Hepatocyte (in vitro differentiated cells): Measurements from ENCODE around the gene ZBTB8A. TPM values are rescaled to one million over a fixed set of nuclear protein-coding genes. Genes with fewer than 3 reads are reported as not detected.

Experiments
- DNase-seq: peaks from one replicate; pipeline ENCODE4 v3.0.0-alpha.2; 2016; ENCODE audit warnings: low spot score
- H2AFZ ChIP-seq: fragments of 200-600 bp; sonication (generic); 2 replicates; pipeline ENCODE4 v1.6.0; 2016; ENCODE audit warnings: antibody characterized with exemption, mild to moderate bottlenecking
- H3K27ac ChIP-seq: fragments of 200-600 bp; sonication (generic); 2 replicates; pipeline ENCODE4 v1.5.1; 2016; ENCODE audit warnings: mild to moderate bottlenecking
- H3K27me3 ChIP-seq: fragments of 200-600 bp; sonication (generic); 2 replicates; pipeline ENCODE4 v1.6.1; 2016
- H3K36me3 ChIP-seq: fragments of 200-600 bp; sonication (generic); replicated peaks from 2 replicates; pipeline ENCODE4 v1.5.1; 2016; ENCODE audit warnings: low read depth; ENCODE audit not compliant: insufficient read depth
- H3K4me1 ChIP-seq: fragments of 200-600 bp; sonication (generic); 2 replicates; pipeline ENCODE4 v1.5.1; 2016; ENCODE audit warnings: mild to moderate bottlenecking, moderate library complexity; ENCODE audit not compliant: insufficient read depth
- H3K4me2 ChIP-seq: fragments of 200-600 bp; sonication (generic); 2 replicates; pipeline ENCODE4 v1.6.0; 2016
- H3K4me3 ChIP-seq: fragments of 200-600 bp; sonication (generic); 2 replicates; pipeline ENCODE4 v1.5.1; 2016; ENCODE audit warnings: mild to moderate bottlenecking
- H3K79me2 ChIP-seq: fragments of 200-600 bp; sonication (generic); 2 replicates; pipeline ENCODE4 v1.6.0; 2017; ENCODE audit warnings: mild to moderate bottlenecking
- H3K9me2 ChIP-seq: fragments of 200-600 bp; sonication (generic); replicated peaks from 2 replicates; pipeline ENCODE4 v1.6.0; 2017; ENCODE audit warnings: mild to moderate bottlenecking; ENCODE audit not compliant: insufficient read depth
- H3K9me3 ChIP-seq: fragments of 200-600 bp; sonication (generic); 2 replicates; pipeline ENCODE4 v1.5.1; 2016; ENCODE audit warnings: low read depth, mild to moderate bottlenecking
- H4K20me1 ChIP-seq: fragments of 200-600 bp; sonication (generic); 2 replicates; pipeline ENCODE4 v1.6.0; 2016; ENCODE audit warnings: mild to moderate bottlenecking; ENCODE audit not compliant: insufficient read depth, poor library complexity, severe bottlenecking
- EZH2 ChIP-seq: fragments of 200-600 bp; sonication (generic); IDR thresholded peaks from 2 replicates; pipeline ENCODE4 v1.6.1; 2016; ENCODE audit warnings: antibody characterized with exemption, mild to moderate bottlenecking, borderline replicate concordance
- EZH2phosphoT487 ChIP-seq: fragments of 200-600 bp; sonication (generic); IDR thresholded peaks from one replicate; pipeline ENCODE4 v1.6.1; 2018; ENCODE audit warnings: antibody characterized with exemption, mild to moderate bottlenecking, low read depth, moderate library complexity; ENCODE audit not compliant: unreplicated experiment, severe bottlenecking
- WGBS: methylation state at CpG from one replicate; pipeline ENCODE4 v1.1.6; 2016; ENCODE audit warnings: low lambda C conversion rate; ENCODE audit errors: missing lambda C conversion rate; 5-methylcytosine and 5-hydroxymethylcytosine counted together
- polyA plus RNA-seq: library from polyadenylated mRNA; unstranded; fragments of >200 nt; fragmentation: Nextera tagmentation; extraction: Ambion mirVana; gene quantifications from 2 replicates; pipeline ENCODE4 v1.2.1, GENCODE V29; 2016
- total RNA-seq: library from RNA; depleted of rRNA; stranded (reverse); fragments of >200 nt; gene quantifications from 2 replicates; pipeline ENCODE4 v1.2.3, GENCODE V29; 2014
- TF ChIP-seq, protein P1 (sequence below): fragments of 200-600 bp; sonication (generic); IDR thresholded peaks from 2 replicates; pipeline ENCODE4 v1.5.1; 2016; ENCODE audit warnings: antibody characterized with exemption, mild to moderate bottlenecking; ENCODE audit not compliant: poor library complexity

Gene ZBTB8A
- total and polyA plus RNA-seq, 2 experiments from 2014 or later = 3.7 to 5.7 TPM

DNA sequence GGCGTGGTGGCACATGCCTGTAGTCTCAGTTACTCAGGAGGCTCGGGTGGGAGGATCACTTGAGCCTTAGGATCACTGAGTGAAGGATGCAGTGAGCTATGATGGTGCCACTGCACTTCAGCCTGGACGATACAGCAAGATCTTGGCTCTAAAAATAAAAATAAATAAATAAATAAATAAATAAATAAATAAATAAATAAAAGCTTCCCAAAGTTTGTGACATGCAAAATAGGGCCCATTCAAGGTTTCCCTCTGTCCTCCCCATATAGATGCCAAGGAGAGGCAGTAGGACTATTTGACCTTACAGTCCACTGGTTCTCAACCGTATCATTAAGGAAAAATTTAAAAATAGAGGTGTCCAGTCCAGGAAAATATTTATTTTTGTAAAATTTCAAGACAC is 70.0 kb downstream of the ZBTB8A start:
- TF ChIP-seq, protein P1, sequence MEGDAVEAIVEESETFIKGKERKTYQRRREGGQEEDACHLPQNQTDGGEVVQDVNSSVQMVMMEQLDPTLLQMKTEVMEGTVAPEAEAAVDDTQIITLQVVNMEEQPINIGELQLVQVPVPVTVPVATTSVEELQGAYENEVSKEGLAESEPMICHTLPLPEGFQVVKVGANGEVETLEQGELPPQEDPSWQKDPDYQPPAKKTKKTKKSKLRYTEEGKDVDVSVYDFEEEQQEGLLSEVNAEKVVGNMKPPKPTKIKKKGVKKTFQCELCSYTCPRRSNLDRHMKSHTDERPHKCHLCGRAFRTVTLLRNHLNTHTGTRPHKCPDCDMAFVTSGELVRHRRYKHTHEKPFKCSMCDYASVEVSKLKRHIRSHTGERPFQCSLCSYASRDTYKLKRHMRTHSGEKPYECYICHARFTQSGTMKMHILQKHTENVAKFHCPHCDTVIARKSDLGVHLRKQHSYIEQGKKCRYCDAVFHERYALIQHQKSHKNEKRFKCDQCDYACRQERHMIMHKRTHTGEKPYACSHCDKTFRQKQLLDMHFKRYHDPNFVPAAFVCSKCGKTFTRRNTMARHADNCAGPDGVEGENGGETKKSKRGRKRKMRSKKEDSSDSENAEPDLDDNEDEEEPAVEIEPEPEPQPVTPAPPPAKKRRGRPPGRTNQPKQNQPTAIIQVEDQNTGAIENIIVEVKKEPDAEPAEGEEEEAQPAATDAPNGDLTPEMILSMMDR = no peak
- TF ChIP-seq EZH2 (no peak), EZH2phosphoT487 (no peak)
- WGBS = 98% methylated on average over 4 of the region's 4 CpGs
- Histone ChIP-seq H3K27me3 (no peaks in the 10 kb centered on the region), H3K9me2 (no peaks in the 10 kb centered on the region), H3K79me2 (no peaks in the 10 kb centered on the region), H3K4me3 (no peak overlapping the region), H4K20me1 (no peaks in the 10 kb centered on the region), H3K36me3 (no peaks in the 10 kb centered on the region), H2AFZ (no peak overlapping the region), H3K4me1 (no peaks in the 10 kb centered on the region), H3K9me3 (no peaks in the 10 kb centered on the region), H3K27ac (no peak overlapping the region), H3K4me2 (no peak overlapping the region)
- no peak for DNase-seq

DNA sequence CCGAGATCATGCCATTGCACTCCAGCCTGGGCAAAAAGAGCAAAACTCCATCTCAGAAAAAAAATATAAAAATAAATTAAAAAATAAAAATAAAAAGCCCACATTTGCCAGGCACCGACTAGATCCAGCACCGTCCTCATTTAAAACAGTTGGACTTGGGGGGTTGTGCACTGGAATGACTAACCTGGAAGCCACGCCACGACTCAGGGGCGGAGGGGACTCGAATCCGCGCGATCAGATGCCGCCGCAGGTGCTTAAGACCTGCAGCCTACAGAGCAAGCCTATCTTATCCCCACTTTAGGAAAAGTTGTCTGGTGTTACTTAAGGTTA is 72.6 kb downstream of the ZBTB8A start:
- Histone ChIP-seq H3K4me1 (no peaks in the 10 kb centered on the region), H3K79me2 (no peaks in the 10 kb centered on the region), H3K9me3 (no peaks in the 10 kb centered on the region), H2AFZ (peak overlapping the region; percentile 67), H3K27ac (no peak overlapping the region), H3K4me2 (peak overlapping the region; percentile 82), H4K20me1 (no peaks in the 10 kb centered on the region), H3K9me2 (no peaks in the 10 kb centered on the region), H3K36me3 (no peaks in the 10 kb centered on the region), H3K27me3 (no peaks in the 10 kb centered on the region), H3K4me3 (peak overlapping the region; percentile 8)
- TF ChIP-seq EZH2 (no peak), EZH2phosphoT487 (no peak)
- TF ChIP-seq, protein P1 = no peak
- WGBS = 25% methylated on average over 12 of the region's 12 CpGs
- no peak for DNase-seq

GRCh38 chr1:32612189-32612881 is 73.1 kb downstream of the ZBTB8A start:
- H3K9me2 ChIP-seq = no peaks in the 10 kb centered on the region
- H3K27me3 ChIP-seq = no peaks in the 10 kb centered on the region
- no peaks in the 10 kb centered on the region for H3K9me3 ChIP-seq
- peak overlapping the region; percentile 67 for H2AFZ ChIP-seq
- no peaks in the 10 kb centered on the region for H3K4me1 ChIP-seq
- H4K20me1 ChIP-seq = no peaks in the 10 kb centered on the region
- peak overlapping the region; percentile 8 for H3K4me3 ChIP-seq
- no peak for TF ChIP-seq EZH2phosphoT487
- TF ChIP-seq, protein P1 = peak; percentile 19
- no peaks in the 10 kb centered on the region for H3K79me2 ChIP-seq
- H3K36me3 ChIP-seq = no peaks in the 10 kb centered on the region
- H3K4me2 ChIP-seq = peak overlapping the region; percentile 82
- DNase-seq = peak; percentile 89
- 8% methylated on average over 35 of the region's 35 CpGs for WGBS
- H3K27ac ChIP-seq = no peak overlapping the region

GRCh38 chr1:32613472-32613871 is 74.2 kb downstream of the ZBTB8A start:
- H2AFZ ChIP-seq = no peak overlapping the region
- no peaks in the 10 kb centered on the region for H3K9me3 ChIP-seq
- WGBS = 80% methylated on average over 5 of the region's 5 CpGs

More at GRCh38 chr1:32613472-32613871, 74.2 kb downstream of the ZBTB8A start:
- no peak overlapping the region for H3K4me3 ChIP-seq
- H3K79me2 ChIP-seq = no peaks in the 10 kb centered on the region
- no peak overlapping the region for H3K4me2 ChIP-seq
- H3K27ac ChIP-seq = no peak overlapping the region
- DNase-seq = no peak
- H3K9me2 ChIP-seq = no peaks in the 10 kb centered on the region
- no peaks in the 10 kb centered on the region for H3K4me1 ChIP-seq
- TF ChIP-seq, protein P1 = no peak
- TF ChIP-seq EZH2 (no peak), EZH2phosphoT487 (no peak)
- H4K20me1 ChIP-seq = no peaks in the 10 kb centered on the region
- no peaks in the 10 kb centered on the region for H3K27me3 ChIP-seq
- H3K36me3 ChIP-seq = no peaks in the 10 kb centered on the region
